Measurements from ENCODE around the gene ANAPC10. TPM values are rescaled to one million over a fixed set of nuclear protein-coding genes. Genes with fewer than 3 reads are reported as not detected.
A peak's percentile ranks its signal among the peaks of the same experiment; 100 is the strongest.

The ANAPC10 gene
- total RNA-seq, 4 donors from 2014 or later, result 22.3 to 66.6 (median 31.1) TPM

DNA sequence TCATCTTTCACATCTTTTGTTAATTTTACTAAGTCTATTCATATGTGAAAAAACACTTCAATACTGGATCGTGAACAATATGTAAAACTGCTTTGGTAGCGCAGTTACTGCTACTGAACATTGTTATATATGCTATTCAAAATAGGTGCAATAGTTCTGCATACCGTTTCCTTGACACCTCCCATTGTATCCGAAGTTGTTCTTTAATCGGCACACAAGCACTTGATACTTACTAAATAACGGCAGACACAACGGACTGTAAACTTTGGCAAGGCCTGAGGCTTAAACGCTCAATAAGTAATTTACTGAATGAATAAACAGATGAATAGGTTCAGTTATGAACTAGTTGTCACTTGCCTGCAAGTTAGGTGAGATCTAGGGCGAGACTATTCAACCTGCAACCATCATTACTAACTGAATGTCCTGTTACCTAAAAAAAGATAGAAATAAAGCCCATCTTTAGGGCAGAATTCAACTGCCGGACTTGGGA is 620 bp downstream of the ANAPC10 start:
- WGBS, 2 donors (ENCODE audit: low coverage in 1 of 2), result 7 to 10% methylated on average over 9 to 10 of the region's 10 CpGs
- Histone ChIP-seq H3K27me3 (no peaks in the 10 kb centered on the region), H3K36me3 (peaks cover 0 to 32% of the 10 kb centered on the region in 2 donors), H3K9me3 (peaks cover 0 to 11% (median 0%) of the 10 kb centered on the region in 3 donors), H3K27ac (peak overlapping the region; percentile 90 to 93 (median 92)), H3K4me3 (peak overlapping the region; percentile 76 to 92), H3K4me1 (peaks cover 11 to 62% (median 19%) of the 10 kb centered on the region in 3 donors)
- TF ChIP-seq POLR2AphosphoS5 (IDR thresholded peaks at IDR 0.05) (no peak), POLR2A (IDR thresholded peaks at IDR 0.05) (no peak), EP300 (IDR thresholded peaks at IDR 0.05) (no peak)
- TF ChIP-seq, protein P1, sequence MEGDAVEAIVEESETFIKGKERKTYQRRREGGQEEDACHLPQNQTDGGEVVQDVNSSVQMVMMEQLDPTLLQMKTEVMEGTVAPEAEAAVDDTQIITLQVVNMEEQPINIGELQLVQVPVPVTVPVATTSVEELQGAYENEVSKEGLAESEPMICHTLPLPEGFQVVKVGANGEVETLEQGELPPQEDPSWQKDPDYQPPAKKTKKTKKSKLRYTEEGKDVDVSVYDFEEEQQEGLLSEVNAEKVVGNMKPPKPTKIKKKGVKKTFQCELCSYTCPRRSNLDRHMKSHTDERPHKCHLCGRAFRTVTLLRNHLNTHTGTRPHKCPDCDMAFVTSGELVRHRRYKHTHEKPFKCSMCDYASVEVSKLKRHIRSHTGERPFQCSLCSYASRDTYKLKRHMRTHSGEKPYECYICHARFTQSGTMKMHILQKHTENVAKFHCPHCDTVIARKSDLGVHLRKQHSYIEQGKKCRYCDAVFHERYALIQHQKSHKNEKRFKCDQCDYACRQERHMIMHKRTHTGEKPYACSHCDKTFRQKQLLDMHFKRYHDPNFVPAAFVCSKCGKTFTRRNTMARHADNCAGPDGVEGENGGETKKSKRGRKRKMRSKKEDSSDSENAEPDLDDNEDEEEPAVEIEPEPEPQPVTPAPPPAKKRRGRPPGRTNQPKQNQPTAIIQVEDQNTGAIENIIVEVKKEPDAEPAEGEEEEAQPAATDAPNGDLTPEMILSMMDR (IDR thresholded peaks at IDR 0.05), result no peak
- no peak for ATAC-seq

DNA sequence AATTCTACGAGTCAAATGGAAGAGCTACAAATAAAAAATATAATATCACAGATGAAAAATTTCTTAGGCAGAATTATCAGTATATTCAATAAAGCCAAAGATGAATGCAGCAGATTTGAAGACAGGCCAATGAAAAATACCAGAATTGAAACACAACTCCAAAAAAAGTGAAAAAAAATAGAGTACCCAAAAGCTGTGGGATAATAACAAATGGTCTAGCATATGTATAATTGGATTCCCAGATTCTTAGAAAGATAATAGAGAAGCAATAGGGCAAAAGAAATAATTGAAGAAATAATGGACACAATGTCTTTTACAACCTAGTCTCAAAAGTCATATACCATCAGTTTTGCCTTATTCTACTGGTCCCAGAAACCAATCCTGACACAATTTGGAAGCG is 4.4 kb downstream of the ANAPC10 start:
- H3K27me3 ChIP-seq, result no peaks in the 10 kb centered on the region
- H3K4me3 ChIP-seq, result no peak overlapping the region
- peaks cover 0 to 27% (median 8%) of the 10 kb centered on the region in 3 donors for H3K4me1 ChIP-seq
- 100% methylated on average over 2 of the region's 2 CpGs for WGBS, 2 donors (ENCODE audit: low coverage in 1 of 2)
- ATAC-seq, result no peak
- TF ChIP-seq POLR2A (IDR thresholded peaks at IDR 0.05) (no peak), POLR2AphosphoS5 (IDR thresholded peaks at IDR 0.05) (no peak), EP300 (IDR thresholded peaks at IDR 0.05) (no peak)
- TF ChIP-seq, protein P1 (IDR thresholded peaks at IDR 0.05), result no peak
- no peak overlapping the region for H3K27ac ChIP-seq
- peaks cover 0 to 11% (median 0%) of the 10 kb centered on the region in 3 donors for H3K9me3 ChIP-seq
- peaks cover 0 to 64% of the 10 kb centered on the region in 2 donors for H3K36me3 ChIP-seq

DNA sequence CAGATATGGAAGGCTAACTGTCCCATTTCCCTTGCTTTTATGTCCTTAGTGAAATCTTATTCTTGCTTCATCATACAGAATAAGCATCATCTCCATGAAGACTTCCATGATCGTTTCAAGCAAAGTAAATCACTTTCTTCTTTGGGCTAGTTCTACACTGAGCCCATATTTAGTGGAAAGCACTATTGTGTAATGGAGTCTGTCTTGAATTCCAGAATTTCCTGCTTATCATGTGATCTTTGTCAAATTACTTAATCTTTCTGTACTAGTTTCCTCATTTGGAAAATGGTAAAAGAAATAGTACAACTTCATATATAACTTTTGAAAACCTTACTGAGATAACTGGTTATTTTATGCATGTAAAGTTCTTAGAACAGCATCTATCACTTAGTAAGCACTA is 7.6 kb downstream of the ANAPC10 start:
- no peaks in the 10 kb centered on the region for H3K27me3 ChIP-seq
- no peak overlapping the region for H3K4me3 ChIP-seq
- WGBS, 2 donors (ENCODE audit: low coverage in 1 of 2), result 75 to 100% methylated on average over 1 of the region's 1 CpG
- ATAC-seq, result no peak
- no peak overlapping the region for H3K27ac ChIP-seq
- peaks cover 0 to 11% (median 0%) of the 10 kb centered on the region in 3 donors for H3K9me3 ChIP-seq
- H3K36me3 ChIP-seq, result peaks cover 0 to 75% of the 10 kb centered on the region in 2 donors
- peaks cover 0 to 6% (median 0%) of the 10 kb centered on the region in 3 donors for H3K4me1 ChIP-seq
- TF ChIP-seq POLR2A (IDR thresholded peaks at IDR 0.05) (no peak), EP300 (IDR thresholded peaks at IDR 0.05) (no peak), POLR2AphosphoS5 (IDR thresholded peaks at IDR 0.05) (no peak)
- TF ChIP-seq, protein P1 (IDR thresholded peaks at IDR 0.05), result no peak

DNA sequence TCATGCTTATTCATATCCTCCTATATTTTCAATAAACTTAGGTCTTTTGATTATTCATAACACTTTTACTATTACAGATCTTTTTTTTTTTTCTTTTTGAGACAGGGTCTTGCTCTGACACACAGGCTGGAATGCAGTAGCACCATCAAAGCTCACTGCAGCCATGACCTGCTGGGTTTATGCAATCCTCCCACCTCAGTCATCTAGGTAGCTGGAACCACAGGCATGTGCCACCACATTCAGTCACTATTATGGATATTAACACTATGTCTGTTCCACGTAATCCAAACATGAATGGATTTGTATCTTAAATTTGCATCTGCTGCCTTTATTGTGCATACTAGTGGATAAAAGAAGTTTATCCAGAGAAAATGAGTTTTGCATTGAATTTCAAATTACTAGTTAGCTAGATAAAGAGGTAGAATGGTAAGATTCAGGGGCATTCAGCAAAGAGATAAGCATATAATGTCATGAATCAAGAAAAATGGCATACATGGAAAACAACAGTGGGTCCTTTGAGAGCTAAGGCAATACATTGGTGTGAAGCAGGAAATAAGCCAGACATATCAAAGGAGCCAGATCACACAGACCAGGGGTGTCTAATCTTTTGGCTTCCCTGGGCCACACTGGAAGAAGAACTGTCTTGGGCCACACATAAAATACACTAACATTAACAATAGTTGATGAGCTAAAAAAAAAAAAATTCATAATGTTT is 13.9 kb downstream of the ANAPC10 start:
- Histone ChIP-seq H3K27ac (no peak overlapping the region), H3K27me3 (no peaks in the 10 kb centered on the region), H3K4me1 (no peaks in the 10 kb centered on the region), H3K9me3 (no peaks in the 10 kb centered on the region), H3K36me3 (peaks cover 0 to 44% of the 10 kb centered on the region in 2 donors), H3K4me3 (no peak overlapping the region)
- no peak for ATAC-seq
- WGBS, 2 donors (ENCODE audit: low coverage in 1 of 2), result 80 to 100% methylated on average over 1 of the region's 1 CpG
- TF ChIP-seq POLR2A (IDR thresholded peaks at IDR 0.05), result no peak

DNA sequence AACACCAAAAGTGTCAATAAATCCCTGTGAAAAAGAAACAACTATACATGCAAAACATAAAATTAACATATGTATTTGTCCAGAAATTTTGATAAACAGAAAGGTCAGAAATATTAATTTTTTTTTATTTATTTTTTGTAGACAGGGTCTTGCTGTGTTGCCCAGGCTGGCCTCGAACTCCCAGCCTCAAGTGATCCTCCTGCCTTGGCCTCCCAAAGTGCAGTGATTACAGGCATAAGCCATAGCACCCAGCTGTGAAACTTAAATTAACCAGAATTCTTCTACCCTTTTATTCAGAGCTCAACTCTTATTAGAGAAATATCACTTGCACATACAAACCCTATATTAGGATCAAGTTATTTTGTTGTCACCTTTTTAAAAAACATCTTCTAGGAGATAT is 16.2 kb downstream of the ANAPC10 start:
- Histone ChIP-seq H3K4me3 (no peak overlapping the region), H3K27me3 (no peaks in the 10 kb centered on the region), H3K27ac (no peak overlapping the region), H3K36me3 (peaks cover 0 to 61% of the 10 kb centered on the region in 2 donors), H3K4me1 (no peaks in the 10 kb centered on the region), H3K9me3 (no peaks in the 10 kb centered on the region)
- TF ChIP-seq POLR2A (IDR thresholded peaks at IDR 0.05), result no peak
- TF ChIP-seq, protein P1 (IDR thresholded peaks at IDR 0.05), result no peak
- TF ChIP-seq POLR2AphosphoS5 (IDR thresholded peaks at IDR 0.05), result no peak
- TF ChIP-seq EP300 (IDR thresholded peaks at IDR 0.05), result no peak
- no peak for ATAC-seq
- WGBS, 2 donors (ENCODE audit: low coverage in 1 of 2), result 89 to 95% methylated on average over 1 of the region's 1 CpG

Measured in gastroesophageal sphincter (tissue), 4 donors.